Body of pancreas (tissue), 4 donors: ENCODE results near the gene PABPN1L. TPM values are rescaled to one million over a fixed set of nuclear protein-coding genes. Genes with fewer than 3 reads are reported as not detected.

ENCODE experiments used
- ATAC-seq: fragments of 150-250 bp; one replicate; pipeline ENCODE4 v1.9.1; 2016
- DNase-seq, 4 donors: peaks; one replicate each; pipeline ENCODE4 v3.0.0-alpha.2; 2019
- H3K27ac ChIP-seq, 4 donors: fragments of 200-600 bp; sonication (generic); 1 replicate in 3 of 4; 2 replicates in 1 of 4; pipeline versions ENCODE4 v1.5.1 to v1.6.1; 2016 to 2019; ENCODE audit warnings: mild to moderate bottlenecking in 1 of 4, mixed read lengths in 1 of 4, moderate library complexity in 1 of 4
- H3K27me3 ChIP-seq, 2 donors: fragments of 200-600 bp; sonication (generic); one replicate each; pipeline ENCODE4 v1.6.0; 2016; ENCODE audit warnings: mild to moderate bottlenecking in 1 of 2
- H3K36me3 ChIP-seq, 2 donors: fragments of 200-600 bp; sonication (generic); replicated peaks in 1 of 2; 2 replicates each; pipeline ENCODE4 v1.5.1; 2016; ENCODE audit warnings: low read depth in 2 of 2; ENCODE audit not compliant: insufficient read depth in 1 of 2
- H3K4me1 ChIP-seq: fragments of 200-600 bp; sonication (generic); one replicate; pipeline ENCODE4 v1.6.0; 2016
- H3K4me3 ChIP-seq, 2 donors: fragments of 200-600 bp; sonication (generic); 1 replicate in 1 of 2; 2 replicates in 1 of 2; pipeline ENCODE4 v1.5.1; 2016 to 2019
- H3K9me3 ChIP-seq, 3 donors: fragments of 200-600 bp; sonication (generic); 1 replicate in 2 of 3; 2 replicates in 1 of 3; pipeline ENCODE4 v1.5.1; 2016
- CTCF ChIP-seq, 7 experiments: fragments of 450-650 bp in 4 of 7; fragments of 200-600 bp in 3 of 7; sonication (generic) in 3 of 7; IDR thresholded peaks; one replicate each; pipeline ENCODE4 v1.5.1; 2016 to 2019; ENCODE audit warnings: antibody characterized with exemption in 7 of 7
- POLR2A ChIP-seq, 3 donors: fragments of 450-650 bp; IDR thresholded peaks; one replicate each; pipeline ENCODE4 v1.6.1; 2016; ENCODE audit warnings: antibody characterized with exemption in 3 of 3, mild to moderate bottlenecking in 2 of 3
- WGBS, 2 donors: methylation state at CpG; one replicate each; pipeline ENCODE4 v1.1.5; 2017; 5-methylcytosine and 5-hydroxymethylcytosine counted together
- intact Hi-C: fragments of 100-400 bp; cut with DNase I; formaldehyde crosslinking; loops from one replicate; pipeline ENCODE4 v1.15.1; 2023
- total RNA-seq, 2 donors: library from RNA; depleted of rRNA; stranded (reverse); fragments of >200 nt; gene quantifications; one replicate each; pipeline ENCODE4 v1.1.0, GENCODE V29; 2016

Gene PABPN1L
- total RNA-seq, 2 donors from 2014 or later = not detected

- intact Hi-C loops = no loop called here
- Histone ChIP-seq H3K27me3 (no peaks in the 10 kb centered on the region), H3K9me3 (no peaks in the 10 kb centered on the region), H3K36me3 (peaks cover 0 to 4% of the 10 kb centered on the region in 2 donors), H3K27ac (no peak overlapping the region), H3K4me1 (no peaks in the 10 kb centered on the region), H3K4me3 (no peak overlapping the region)
- DNase-seq = no peak
- WGBS, 2 donors = 79 to 82% methylated on average over 9 to 12 of the region's 13 CpGs
- no peak for TF ChIP-seq POLR2A (IDR thresholded peaks at IDR 0.05)
- no peak for TF ChIP-seq CTCF (IDR thresholded peaks at IDR 0.05)
- ATAC-seq = no peak
Observed at GRCh38 chr16:88863426-88863825, 3.0 kb downstream of the PABPN1L start.

- Histone ChIP-seq H3K36me3 (peaks cover 0 to 4% of the 10 kb centered on the region in 2 donors), H3K27ac (no peak overlapping the region), H3K9me3 (no peaks in the 10 kb centered on the region), H3K27me3 (no peaks in the 10 kb centered on the region), H3K4me3 (no peak overlapping the region), H3K4me1 (peaks cover 4% of the 10 kb centered on the region)
- intact Hi-C loops = no loop called here
- TF ChIP-seq CTCF (IDR thresholded peaks at IDR 0.05) (no peak), POLR2A (IDR thresholded peaks at IDR 0.05) (no peak)
- 92 to 96% methylated on average over 17 to 25 of the region's 25 CpGs for WGBS, 2 donors
- no peak for ATAC-seq
- no peak for DNase-seq
Observed at GRCh38 chr16:88862968-88863367, 3.5 kb downstream of the PABPN1L start.

GRCh38 chr16:88861359-88861758, 5.1 kb downstream of the PABPN1L start:
- H3K36me3 ChIP-seq = peaks cover 0 to 4% of the 10 kb centered on the region in 2 donors
- DNase-seq (no peak), ATAC-seq (no peak)
- WGBS, 2 donors = 91 to 95% methylated on average over 5 to 16 of the region's 19 CpGs
- peaks cover 9% of the 10 kb centered on the region for H3K4me1 ChIP-seq
- H3K27ac ChIP-seq = no peak overlapping the region
- no peak for TF ChIP-seq CTCF (IDR thresholded peaks at IDR 0.05)
- TF ChIP-seq POLR2A (IDR thresholded peaks at IDR 0.05) = no peak
- no peaks in the 10 kb centered on the region for H3K9me3 ChIP-seq
- no peak overlapping the region for H3K4me3 ChIP-seq
- H3K27me3 ChIP-seq = no peaks in the 10 kb centered on the region
- intact Hi-C loops = no loop called here

- H3K4me1 ChIP-seq = peaks cover 17% of the 10 kb centered on the region
- no peak overlapping the region for H3K27ac ChIP-seq
- WGBS, 2 donors = 90 to 95% methylated on average over 20 of the region's 20 CpGs
- peaks cover 0 to 4% of the 10 kb centered on the region in 2 donors for H3K36me3 ChIP-seq
- intact Hi-C loops = no loop called here
- H3K9me3 ChIP-seq = no peaks in the 10 kb centered on the region
- no peaks in the 10 kb centered on the region for H3K27me3 ChIP-seq
- ATAC-seq (no peak), DNase-seq (no peak)
- no peak overlapping the region for H3K4me3 ChIP-seq
- no peak for TF ChIP-seq POLR2A (IDR thresholded peaks at IDR 0.05)
- no peak for TF ChIP-seq CTCF (IDR thresholded peaks at IDR 0.05)
Observed at GRCh38 chr16:88859381-88860091, 6.9 kb downstream of the PABPN1L start.
